GM13976 (cell line): ENCODE data around the gene KISS1R.
"Not testable (repeated sequence)": the region's sequence is repeated elsewhere in the genome, so short reads cannot be mapped to it uniquely, and the experiment has no call there.

ENCODE experiments used
- DNase-seq: peaks from one replicate; pipeline ENCODE4 v3.0.0; 2012; ENCODE audit warnings: low spot score
- in situ Hi-C: fragments of 300-500 bp; cut with MboI; formaldehyde crosslinking; loops from one replicate; pipeline ENCODE4 v1.12.0; 2022; ENCODE audit warnings: low sequenced_read_pairs, mixed read lengths, inconsistent platforms; ENCODE audit not compliant: unreplicated experiment
- TF ChIP-seq, protein P1 (sequence below): IDR thresholded peaks from 2 replicates; pipeline ENCODE4 v1.5.1; 2012; ENCODE audit warnings: borderline replicate concordance, mild to moderate bottlenecking; ENCODE audit not compliant: insufficient read depth; ENCODE audit errors: extremely low read depth, missing control alignments, control extremely low read depth

KISS1R gene

GRCh38 chr19:876089-876488 is 41.0 kb upstream of the KISS1R start:
- in situ Hi-C loops: no loop called here
- DNase-seq: no peak
- TF ChIP-seq, protein P1, sequence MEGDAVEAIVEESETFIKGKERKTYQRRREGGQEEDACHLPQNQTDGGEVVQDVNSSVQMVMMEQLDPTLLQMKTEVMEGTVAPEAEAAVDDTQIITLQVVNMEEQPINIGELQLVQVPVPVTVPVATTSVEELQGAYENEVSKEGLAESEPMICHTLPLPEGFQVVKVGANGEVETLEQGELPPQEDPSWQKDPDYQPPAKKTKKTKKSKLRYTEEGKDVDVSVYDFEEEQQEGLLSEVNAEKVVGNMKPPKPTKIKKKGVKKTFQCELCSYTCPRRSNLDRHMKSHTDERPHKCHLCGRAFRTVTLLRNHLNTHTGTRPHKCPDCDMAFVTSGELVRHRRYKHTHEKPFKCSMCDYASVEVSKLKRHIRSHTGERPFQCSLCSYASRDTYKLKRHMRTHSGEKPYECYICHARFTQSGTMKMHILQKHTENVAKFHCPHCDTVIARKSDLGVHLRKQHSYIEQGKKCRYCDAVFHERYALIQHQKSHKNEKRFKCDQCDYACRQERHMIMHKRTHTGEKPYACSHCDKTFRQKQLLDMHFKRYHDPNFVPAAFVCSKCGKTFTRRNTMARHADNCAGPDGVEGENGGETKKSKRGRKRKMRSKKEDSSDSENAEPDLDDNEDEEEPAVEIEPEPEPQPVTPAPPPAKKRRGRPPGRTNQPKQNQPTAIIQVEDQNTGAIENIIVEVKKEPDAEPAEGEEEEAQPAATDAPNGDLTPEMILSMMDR: no peak

DNA sequence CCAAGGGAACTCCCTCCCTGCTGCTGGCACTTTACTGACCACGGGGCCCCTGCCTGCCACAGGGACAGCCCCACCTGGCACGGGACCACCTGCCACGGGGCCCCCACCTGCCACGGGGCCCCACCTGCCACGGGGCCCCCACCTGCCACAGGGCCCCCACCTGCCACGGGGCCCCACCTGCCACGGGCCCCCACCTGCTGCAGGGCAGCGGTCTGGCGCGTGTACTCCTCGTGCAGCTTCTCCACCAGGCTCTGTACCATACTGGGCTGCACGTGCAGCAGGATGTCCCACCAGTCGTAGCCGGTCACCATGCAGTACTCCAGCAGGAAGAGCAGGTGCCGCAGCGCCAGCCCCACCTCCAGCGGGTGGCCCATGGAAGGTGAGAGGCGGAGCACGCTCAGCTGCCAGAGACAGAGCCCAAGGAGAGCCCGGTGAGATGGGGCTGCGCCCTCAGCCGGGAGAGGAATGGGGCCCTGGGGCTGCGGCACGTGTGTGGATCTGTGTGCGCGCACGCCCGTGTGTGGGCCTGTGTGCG is 40.3 kb upstream of the KISS1R start:
- DNase-seq: no peak
- TF ChIP-seq, protein P1: no peak
- in situ Hi-C loops: no loop called here

DNA sequence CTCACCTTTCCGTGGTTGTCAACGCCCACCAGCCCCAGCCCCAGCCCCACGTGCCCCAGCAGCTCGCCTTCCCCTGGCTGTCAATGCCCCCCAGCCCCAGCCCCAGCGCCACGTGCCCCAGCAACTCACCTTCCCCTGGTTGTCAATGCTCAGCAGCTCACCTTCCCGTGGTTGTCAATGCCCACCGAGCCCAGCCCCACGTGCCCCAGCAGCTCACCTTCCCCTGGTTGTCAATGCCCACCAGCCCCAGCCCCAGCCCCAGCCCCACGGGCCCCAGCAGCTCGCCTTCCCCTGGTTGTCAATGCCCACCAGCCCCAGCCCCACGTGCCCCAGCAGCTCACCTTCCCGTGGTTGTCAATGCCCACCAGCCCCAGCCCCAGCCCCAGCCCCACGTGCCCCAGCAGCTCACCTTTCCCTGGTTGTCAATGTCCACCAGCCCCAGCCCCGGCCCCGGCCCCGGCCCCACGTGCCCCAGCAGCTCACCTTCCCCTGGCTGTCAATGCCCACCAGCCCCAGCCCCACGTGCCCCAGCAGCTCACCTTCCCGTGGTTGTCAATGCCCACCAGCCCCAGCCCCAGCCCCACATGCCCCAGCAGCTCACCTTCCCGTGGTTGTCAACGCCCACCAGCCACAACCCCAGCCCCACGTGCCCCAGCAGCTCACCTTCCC is 39.0 kb upstream of the KISS1R start:
- DNase-seq, in situ Hi-C loops: not testable (repeated sequence)

DNA sequence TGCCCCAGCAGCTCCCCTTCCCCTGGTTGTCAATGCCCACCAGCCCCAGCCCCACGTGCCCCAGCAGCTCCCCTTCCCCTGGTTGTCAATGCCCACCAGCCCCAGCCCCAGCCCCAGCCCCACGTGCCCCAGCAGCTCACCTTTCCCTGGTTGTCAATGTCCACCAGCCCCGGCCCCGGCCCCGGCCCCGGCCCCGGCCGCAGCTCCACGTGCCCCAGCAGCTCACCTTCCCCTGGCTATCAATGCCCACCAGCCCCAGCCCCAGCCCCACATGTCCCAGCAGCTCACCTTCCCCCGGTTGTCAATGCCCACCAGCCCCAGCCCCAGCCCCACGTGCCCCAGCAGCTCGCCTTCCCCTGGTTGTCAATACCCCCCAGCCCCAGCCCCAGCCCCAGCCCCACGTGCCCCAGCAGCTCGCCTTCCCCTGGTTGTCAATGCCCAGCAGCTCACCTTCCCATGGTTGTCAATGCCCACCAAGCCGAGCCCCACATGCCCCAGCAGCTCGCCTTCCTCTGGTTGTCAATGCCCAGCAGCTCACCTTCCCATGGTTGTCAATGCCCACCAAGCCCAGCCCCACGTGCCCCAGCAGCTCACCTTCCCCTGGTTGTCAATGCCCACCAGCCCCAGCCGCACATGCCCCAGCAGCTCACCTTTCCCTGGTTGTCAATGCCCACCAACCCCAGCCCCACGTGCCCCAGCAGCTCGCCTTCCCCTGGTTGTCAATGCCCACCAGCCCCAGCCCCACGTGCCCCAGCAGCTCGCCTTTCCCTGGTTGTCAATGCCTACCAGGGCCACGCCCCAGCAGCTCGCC is 38.2 kb upstream of the KISS1R start:
- in situ Hi-C loops: not testable (repeated sequence)

GRCh38 chr19:879711-880438 is 37.3 kb upstream of the KISS1R start:
- TF ChIP-seq, protein P1: no peak
- DNase-seq: no peak
- in situ Hi-C loops: no loop called here

More for the DNA sequence above, 38.2 kb upstream of the KISS1R start:
- not testable (repeated sequence) for DNase-seq

- DNase-seq: no peak
- in situ Hi-C loops: no loop called here
- TF ChIP-seq, protein P1: no peak
These were observed 35.6 kb upstream of the KISS1R start for GRCh38 chr19:881385-882071.

DNA sequence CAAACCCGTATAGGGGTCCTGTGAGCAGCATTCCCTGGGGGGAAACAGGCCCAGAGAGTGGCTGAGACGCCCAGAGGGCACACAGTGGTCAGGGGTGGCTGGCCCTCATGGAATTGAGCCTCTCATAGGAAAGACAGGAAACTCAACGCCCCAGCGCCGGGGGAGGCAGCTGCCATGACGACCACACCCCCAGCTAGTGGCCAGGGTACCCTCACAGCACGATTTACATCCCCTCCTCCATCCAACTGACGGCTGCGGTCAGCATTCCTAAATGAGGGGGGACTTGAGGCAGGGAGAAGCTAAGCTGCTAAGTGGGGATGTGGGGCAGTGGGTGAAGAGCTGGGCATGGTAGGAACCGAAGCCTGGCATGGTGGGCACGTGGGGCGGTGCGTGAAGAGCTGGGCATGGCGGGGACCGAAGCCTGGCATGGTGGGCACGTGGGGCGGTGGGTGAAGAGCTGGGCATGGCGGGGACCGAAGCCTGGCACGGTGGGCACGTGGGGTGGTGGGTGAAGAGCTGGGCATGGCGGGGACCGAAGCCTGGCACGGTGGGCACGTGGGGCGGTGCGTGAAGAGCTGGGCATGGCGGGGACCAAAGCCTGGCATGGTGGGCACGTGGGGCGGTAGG is 34.1 kb upstream of the KISS1R start:
- no peak for DNase-seq
- in situ Hi-C loops: no loop called here
- TF ChIP-seq, protein P1: no peak
